Amygdala (tissue), 56 donors: Measurements from ENCODE around the gene PRXL2B.

ENCODE experiments used
- DNase-seq, 56 donors: peaks; one replicate each; lab custom pipeline; 2025; lab: John Stamatoyannopoulos, UW

Gene PRXL2B

DNA sequence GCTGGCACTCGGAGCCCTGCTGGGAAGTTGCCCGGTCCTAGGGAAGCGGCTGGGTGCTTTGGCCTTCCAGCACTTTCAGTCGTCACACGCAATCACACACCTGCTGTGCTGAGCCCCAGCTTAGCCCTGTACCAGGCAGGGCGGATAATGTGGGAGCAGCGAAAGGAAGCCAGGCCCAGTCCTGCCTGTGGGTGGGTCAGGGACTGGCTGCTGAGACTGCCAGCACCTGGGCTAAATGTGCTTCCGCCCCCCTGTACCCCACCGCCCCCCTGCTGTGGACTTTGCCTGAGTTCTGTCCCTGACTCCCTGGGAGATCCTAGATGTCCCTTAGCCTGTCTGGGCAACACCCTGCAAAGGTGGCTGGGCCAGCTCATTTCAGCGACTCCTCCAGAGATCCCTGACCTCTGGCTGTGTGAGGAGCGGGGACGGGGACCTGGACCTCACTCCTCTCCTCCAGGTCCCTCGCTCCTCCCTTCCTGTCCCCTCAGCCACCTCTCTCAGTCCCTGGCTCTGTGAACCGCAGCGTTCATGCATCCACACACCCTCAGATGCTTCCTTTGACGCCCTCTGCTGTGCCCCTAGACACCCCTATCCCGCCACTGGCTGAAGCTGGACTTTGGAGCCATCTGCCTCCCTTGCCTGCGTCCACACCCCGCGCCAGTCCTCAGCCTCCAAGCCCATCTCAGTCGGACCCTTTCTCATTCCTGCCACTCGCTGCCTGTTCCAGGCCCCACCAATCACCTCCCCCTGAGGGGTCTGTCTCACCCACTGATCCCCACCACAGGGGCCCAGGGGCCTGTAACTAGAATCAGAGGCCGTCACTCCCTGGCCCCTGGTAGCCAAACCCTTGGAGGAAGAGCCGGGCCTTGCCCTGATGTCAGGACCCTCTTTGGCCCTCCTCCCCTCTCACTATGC lies 44.8 kb downstream of the PRXL2B start:
- DNase-seq = no peak

DNA sequence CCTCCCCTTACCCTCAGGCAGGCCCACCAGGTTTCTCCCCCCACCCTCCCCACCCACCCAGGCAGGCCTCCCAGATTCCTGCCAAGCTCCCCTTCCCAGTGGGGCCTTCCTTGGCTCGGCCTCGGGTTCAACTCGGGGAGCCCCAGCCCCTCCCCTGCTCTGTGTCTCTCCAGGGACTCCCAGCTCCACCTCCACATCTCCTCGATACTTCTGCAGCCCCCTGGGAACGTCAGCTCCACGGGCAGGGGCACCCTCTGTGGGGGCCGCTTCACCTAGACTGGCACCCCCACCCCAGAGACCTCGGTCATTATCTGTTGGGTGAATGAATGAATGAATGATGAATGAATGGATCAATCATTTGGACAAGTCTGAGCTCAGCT lies 45.5 kb downstream of the PRXL2B start:
- no peak for DNase-seq

DNA sequence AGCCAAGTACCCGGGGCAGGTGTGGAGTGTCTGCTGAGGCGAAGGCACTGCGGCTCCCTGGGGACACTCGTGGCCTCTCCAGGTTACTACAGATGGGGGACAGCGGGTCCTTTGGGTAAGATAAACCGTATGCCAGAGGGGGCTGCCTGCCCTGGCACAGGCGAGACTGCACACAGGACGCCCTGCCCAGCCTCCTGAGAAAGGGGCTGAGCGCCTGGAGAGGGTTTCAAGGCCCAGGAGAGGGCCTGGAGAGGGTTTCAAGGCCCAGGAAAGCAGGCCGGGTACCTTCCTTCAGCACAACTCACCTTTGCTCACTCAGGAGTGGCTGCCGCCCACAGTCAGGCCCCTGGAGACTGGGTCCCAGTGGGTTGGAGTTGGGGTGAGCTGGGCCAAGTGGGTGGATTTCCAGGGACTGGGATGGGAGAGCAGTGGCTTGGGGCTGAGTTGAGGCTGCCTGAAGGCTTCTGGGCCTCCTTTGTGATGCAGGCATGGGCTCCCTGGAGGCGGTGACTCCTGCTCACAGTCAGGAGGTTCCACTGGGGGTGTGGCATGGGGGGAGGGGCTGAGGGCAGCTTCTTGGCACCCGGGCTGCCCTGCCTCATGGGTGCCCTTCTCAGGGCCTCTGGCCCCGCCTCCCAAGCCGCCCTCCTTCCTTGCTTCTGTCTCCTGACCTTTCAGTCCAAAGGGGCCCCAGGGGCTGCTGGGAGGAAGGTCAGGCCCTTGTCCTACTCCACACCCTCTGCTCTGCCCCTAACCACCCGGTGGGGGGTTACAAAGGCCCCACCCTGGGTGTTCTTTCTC lies 46.2 kb downstream of the PRXL2B start, which contains the start of gene MMEL1:
Gene MMEL1, minus strand, starts transcription at position 456 of the 801 bp plus-strand sequence. CDS start 3,532 bp downstream, outside the sequence.
- no peak for DNase-seq

DNA sequence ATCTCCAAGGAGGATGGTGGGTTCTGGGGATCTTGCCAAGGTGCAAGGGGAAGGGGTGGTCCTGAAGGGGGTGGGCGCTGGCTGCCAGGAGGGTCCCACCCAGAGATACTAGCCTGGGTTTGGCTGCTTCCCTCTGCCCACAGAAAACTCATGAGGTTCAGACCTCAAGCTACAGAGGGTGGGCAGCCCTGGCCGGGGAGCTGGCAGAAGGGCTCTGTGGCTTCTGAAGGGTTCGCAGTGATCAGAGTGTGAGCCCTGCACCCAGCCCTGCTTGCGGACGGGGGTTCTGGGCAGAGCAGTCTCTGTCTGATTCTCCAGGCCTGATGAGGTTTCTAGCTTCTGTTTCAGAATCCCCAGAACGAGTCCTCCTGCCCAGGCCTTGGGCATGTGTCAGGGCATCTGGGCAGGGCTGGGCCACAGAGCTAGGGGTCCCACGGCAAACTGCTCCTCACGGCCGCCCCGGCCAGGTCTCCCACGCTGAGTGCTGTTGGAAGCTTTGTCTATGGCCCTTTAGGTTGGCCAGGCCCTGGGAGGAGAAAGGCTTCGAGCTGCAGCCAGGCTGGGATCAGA lies 46.9 kb downstream of the PRXL2B start:
- DNase-seq = no peak

DNA sequence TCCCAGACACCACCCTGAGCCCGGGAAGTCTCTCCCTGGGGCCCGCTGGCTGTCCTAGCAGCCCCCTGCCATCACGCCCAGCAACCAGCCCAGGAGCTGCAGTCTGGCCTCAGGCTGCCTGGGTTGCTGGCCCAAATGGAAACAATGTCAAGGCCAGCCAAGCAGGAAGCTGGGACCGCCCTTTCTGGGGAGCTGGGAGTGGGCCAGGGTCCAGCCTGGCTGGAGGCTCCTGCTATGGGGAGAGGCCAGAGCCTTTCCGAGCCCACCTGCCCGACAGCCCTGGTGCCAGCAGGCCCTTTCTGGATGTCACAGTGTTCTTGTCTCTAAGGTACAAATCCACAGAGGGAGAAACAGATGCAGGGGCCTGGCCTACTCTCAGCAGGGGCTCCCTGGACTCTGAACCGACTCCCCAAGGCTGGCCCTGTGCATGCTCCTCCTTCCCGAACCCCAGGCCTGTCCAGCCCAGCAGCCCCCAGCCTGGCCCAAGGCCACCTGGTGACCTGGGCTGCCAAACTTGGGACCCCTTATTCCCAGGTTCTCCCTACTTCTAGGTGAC lies 47.4 kb downstream of the PRXL2B start:
- DNase-seq = no peak

DNA sequence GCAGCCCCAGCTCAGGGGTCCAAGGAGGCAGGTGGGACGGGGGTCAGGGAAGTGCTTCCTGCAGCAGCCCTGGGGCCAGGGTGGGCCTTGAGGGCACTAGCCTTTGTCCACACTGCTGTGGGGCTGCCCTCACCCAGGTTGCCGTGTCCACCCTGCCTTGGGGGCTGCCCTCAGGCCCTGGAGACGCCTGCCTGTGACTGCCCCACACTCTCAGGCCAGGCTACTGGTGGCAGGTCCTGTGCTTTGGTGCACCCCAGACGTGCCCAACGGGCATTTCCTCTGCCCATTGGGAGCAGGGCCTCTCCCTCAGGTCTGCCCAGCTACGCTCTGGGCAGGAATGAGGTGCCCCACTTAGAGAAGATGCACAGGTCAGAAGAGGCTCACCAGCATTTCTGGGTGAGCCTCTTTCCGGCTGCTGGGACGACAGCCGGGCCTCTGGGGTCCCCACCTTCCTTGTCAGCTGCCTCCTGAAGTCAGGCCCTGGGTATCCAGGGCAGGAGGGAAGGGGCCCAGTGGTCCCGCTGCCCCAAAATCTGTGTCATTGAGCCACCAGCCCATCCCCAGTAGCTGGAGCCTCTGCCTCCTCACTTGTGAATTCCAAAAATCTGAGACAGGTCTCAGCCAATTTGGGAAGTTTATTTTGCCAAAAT lies 48.9 kb downstream of the PRXL2B start:
- DNase-seq = no peak

DNA sequence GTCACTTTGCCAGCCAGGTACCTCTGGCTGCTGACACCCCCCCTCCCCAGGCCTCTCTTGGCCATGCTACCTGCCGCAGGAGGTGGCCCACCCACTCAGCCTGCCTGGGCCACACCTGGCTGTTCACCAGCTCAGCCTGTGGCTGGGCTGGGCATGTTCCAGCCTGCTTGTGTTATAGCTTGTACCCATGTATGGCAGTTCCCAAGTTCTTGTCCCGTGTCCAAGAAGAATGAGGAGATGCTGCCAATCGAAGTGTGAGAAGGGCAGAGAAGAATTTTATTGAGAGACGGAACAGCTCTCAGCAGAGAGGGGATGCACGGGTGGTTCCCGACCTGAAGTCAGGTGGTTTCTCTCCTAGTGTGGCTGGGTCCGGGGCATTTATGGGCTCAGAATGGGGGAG lies 50.2 kb downstream of the PRXL2B start:
- no peak for DNase-seq

DNA sequence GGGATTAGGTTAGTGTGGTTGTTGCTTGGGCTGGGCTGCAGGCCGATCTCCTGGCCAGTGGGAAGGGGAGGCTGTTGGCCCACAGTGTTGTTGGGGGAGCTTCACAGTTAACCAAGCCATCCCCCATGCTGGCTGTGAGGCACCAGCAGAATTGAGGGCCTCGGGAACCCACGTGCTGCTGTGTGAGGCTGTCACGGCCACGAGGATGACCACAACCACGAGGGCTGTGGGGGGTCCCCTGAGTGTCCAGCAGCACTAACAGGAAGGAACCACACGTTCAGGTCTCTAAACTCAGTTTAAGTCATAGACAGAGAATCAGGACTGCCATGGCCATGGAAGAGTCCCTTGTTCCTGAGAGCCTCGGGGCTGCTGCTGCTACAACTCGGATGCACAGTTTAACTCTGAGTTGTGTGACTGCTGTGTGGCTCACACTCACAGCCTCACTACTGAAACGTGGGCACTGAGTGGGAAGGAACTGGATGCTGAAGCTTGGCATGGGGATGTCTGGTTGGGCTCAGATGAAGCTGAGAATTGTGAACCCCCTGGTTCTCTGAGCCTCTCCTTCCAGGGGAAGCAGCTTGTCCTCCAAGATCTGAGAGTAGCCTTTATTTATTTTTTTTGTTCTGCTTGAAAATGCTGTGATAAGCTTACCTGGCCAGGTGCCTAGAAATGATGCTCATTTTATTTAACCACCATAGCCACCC lies 51.0 kb downstream of the PRXL2B start:
- DNase-seq = no peak

DNA sequence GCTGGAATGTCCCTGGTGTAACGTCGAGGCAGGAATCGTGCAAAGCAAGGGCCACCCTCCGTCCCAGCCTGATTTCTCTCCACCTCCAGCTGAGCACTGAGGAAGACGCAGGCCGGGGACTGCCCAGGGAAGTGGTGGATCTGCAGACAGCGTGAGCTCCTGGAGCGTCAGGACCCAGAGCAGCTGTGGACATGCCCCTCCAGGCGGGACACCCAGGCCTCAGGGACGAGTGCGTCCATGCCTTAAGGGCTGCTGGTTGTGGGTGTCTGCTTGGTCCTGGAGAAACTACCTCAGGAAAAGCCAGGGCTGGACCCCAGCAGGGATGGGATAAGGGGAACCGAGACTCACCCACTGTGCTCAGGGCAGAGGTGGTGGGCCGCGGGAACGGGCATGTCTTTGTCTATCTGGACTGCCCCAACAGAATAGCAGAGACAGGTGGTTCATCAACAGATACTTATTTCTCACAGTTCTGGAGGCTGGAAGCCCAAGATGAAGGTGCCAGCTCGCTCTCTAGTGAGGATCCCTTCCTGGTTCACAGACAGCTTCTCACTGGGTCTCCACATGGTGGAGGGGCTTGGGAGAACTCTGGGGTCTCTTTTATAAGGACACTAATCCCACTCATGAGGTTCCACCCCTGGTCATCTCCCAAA lies 52.0 kb downstream of the PRXL2B start:
- DNase-seq = no peak

DNA sequence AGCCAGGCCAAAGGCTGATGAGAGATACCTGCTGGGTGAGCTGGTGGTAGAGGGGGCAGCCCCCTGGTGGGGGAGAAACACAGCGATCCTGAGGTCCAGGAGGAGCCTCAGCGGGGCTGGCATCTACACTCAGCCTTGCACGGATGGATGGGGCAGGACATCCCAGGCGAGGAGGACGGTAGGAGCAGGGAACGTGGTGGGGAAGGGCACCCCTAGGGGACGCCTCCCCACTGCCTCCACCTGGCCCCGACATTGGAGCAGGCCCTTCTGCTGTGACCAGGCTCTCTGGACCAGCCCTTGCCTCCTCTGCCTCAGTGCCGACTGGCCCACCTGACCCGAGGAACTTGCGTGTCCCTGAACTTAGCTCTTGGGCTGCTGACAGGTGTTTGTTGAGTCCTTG lies 52.6 kb downstream of the PRXL2B start:
- DNase-seq = no peak

DNA sequence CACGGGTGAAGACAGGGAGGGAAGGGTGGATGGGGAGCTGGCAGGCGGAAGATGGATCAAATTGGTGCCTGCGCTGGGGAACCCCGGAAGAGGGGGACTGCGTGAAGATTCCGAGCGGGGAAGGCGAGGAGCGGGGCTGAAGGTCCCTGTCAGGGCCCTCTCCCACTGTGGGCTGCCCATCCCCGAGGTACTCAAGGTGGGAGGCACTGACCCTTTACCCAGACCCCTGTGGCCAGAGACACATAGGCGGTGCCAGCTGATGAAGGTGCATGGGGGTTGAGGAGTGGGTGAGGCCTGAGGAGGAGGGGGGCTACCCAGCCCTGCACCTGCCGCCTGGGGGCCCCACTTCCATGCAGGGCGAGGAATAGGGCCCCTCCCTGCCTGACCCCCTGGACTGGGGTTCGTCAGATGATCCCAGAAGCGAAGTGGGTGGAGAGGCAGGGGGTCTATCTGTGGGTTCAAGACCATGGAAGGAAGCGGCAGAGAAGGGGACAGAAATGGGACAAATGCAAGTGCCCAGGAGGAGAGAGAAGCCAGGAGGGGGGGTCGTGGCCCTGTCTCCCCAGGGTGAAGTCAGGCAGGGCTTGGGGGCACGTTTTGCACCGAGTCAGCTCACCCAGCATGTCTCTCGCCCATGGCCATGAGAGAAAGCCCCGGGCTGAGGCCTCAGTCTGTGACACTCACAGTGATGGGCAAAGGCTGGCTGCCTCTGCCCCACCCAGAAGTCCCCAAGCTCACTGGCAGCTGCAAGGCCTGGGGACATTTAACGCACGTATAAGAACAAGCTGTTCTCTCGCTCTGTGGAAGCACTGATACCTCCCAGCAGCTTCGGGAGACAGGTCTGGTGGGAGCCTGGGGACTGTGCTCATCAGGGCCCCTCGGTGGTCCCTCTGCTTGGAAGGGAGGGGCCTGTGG lies 53.3 kb downstream of the PRXL2B start:
- no peak for DNase-seq

DNA sequence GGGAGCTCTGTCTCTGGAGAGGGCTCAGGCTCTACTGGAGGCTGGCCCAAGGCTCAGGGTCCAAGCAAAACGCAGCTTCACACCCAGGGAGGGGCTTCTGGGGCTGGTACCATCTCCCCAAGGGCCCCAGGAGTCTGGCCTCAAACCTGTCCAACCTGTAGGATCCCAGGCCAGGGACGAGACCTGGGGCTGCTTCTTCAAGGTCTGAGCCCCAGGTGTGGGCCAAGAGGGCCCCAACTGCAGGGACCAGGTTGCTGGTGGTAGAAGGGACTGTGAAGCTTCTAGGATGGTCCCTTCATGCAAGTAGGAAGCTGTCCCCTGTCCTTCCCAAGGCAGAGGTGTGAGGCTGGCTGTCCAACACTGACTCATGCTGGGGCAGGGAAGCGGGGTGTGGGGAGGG lies 54.0 kb downstream of the PRXL2B start:
- DNase-seq = no peak
